Type B pancreatic cell (in vitro differentiated cells): Measurements from ENCODE around the gene OTP. TPM values are rescaled to one million over a fixed set of nuclear protein-coding genes. Genes with fewer than 3 reads are reported as not detected.

Experiments
- DNase-seq: peaks from one replicate; pipeline ENCODE4 v3.0.0; 2021; ENCODE audit warnings: mixed read lengths; ENCODE audit not compliant: unreplicated experiment; ENCODE audit errors: extremely low spot score
- H3K27ac Mint-ChIP-seq: 2 replicates; pipeline ENCODE4 v1.8.0; 2021; ENCODE audit warnings: mild to moderate bottlenecking, mixed read lengths
- H3K27me3 Mint-ChIP-seq: 2 replicates; pipeline ENCODE4 v1.8.0; 2021; ENCODE audit warnings: mixed read lengths
- H3K36me3 Mint-ChIP-seq: 2 replicates; pipeline ENCODE4 v1.8.0; 2021; ENCODE audit warnings: mixed read lengths
- H3K4me1 Mint-ChIP-seq: one replicate; pipeline ENCODE4 v1.8.0; 2021; ENCODE audit warnings: mixed read lengths; ENCODE audit not compliant: unreplicated experiment
- H3K4me3 Mint-ChIP-seq: 2 replicates; pipeline ENCODE4 v1.8.0; 2021; ENCODE audit warnings: mild to moderate bottlenecking, mixed read lengths
- H3K9me3 Mint-ChIP-seq: 2 replicates; pipeline ENCODE4 v1.8.0; 2021; ENCODE audit warnings: mixed read lengths
- total RNA-seq: library from RNA; stranded (reverse); gene quantifications from 2 replicates; pipeline ENCODE4 v1.2.1, GENCODE V29; 2021; ENCODE audit warnings: low replicate concordance
- TF ChIP-seq, protein P1 (sequence below): fragments of 200-600 bp; sonication (generic); conservative IDR thresholded peaks from 2 replicates; pipeline ENCODE4 v1.5.0; 2021; ENCODE audit warnings: antibody characterized with exemption, mild to moderate bottlenecking

Gene OTP
- total RNA-seq, 1 donor from 2014 or later: 0.17 TPM

DNA sequence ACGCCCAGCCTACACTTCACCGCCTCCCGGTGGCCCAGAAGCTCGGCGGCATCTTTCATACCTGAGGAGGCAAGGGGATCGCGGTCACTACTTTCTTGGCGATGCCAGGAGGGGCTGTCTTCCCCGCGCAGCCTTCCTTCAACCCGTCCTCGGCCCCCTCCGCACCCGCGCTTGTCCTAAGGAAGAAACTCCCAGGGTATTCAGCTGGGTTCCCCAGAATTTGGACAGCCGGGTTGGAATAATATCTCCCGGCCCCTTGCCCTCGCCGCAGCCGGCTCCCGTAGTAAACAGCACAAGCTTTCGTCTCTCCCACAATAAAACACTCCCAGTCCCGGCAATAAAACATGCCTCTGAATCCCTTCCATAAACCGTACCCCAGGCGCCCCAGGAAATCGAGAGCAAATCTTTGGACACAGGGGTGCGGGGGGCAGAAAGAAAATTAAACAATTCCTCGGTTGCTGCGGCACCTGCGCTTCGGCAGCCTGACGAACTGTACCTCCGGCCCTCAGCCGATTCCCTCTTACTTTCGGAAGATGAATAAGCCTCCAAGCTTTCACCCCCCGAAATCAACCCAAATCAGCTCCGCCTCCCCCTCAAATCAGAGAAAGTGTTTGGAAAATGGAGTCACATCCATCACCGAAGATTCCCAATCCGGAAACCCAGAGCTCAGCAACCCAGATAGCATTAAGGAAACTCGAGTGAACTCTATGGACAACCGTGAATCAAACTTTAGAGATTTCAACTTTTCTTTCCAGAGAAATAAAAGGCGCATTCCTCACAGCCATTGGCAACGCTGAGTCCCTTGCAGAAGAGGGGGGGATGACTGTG is 1.1 kb downstream of the OTP start:
- Mint-ChIP-seq H3K27ac (peak overlapping the region; percentile 20), H3K4me1 (no peaks in the 10 kb centered on the region), H3K36me3 (no peaks in the 10 kb centered on the region), H3K27me3 (peaks cover 97% of the 10 kb centered on the region), H3K4me3 (peak overlapping the region; percentile 11), H3K9me3 (no peaks in the 10 kb centered on the region)
- TF ChIP-seq, protein P1, sequence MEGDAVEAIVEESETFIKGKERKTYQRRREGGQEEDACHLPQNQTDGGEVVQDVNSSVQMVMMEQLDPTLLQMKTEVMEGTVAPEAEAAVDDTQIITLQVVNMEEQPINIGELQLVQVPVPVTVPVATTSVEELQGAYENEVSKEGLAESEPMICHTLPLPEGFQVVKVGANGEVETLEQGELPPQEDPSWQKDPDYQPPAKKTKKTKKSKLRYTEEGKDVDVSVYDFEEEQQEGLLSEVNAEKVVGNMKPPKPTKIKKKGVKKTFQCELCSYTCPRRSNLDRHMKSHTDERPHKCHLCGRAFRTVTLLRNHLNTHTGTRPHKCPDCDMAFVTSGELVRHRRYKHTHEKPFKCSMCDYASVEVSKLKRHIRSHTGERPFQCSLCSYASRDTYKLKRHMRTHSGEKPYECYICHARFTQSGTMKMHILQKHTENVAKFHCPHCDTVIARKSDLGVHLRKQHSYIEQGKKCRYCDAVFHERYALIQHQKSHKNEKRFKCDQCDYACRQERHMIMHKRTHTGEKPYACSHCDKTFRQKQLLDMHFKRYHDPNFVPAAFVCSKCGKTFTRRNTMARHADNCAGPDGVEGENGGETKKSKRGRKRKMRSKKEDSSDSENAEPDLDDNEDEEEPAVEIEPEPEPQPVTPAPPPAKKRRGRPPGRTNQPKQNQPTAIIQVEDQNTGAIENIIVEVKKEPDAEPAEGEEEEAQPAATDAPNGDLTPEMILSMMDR: no peak
- DNase-seq: no peak

DNA sequence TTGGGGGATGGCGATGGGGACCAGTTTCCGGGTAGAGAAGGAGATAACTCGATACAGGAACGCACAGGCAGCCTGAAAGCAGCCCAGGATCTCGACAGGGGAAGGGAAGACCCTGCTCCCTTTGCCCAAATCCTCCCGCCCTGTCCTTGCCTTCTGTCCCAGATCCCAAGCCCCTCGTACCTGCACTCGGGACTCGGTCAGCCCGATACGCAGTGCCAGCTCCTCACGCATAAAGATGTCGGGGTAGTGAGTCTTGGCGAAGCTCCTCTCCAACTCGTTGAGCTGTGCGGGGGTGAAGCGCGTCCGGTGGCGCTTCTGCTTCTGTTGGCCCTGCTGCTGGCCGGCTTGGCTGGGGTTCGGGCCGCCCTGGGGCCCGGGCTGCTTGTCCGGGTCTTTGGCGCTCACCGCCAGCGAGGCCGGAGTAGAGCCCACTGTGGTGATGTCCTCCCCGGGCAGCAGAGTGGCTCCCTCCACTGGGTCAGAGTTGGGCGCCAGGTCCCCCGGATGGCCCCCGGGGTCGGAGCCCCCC is 1.8 kb downstream of the OTP start:
- H3K9me3 Mint-ChIP-seq: no peaks in the 10 kb centered on the region
- peak; percentile 68 for DNase-seq
- H3K27ac Mint-ChIP-seq: no peak overlapping the region
- no peak overlapping the region for H3K4me3 Mint-ChIP-seq
- peaks cover 97% of the 10 kb centered on the region for H3K27me3 Mint-ChIP-seq
- H3K4me1 Mint-ChIP-seq: no peaks in the 10 kb centered on the region
- H3K36me3 Mint-ChIP-seq: no peaks in the 10 kb centered on the region
- TF ChIP-seq, protein P1: no peak

DNA sequence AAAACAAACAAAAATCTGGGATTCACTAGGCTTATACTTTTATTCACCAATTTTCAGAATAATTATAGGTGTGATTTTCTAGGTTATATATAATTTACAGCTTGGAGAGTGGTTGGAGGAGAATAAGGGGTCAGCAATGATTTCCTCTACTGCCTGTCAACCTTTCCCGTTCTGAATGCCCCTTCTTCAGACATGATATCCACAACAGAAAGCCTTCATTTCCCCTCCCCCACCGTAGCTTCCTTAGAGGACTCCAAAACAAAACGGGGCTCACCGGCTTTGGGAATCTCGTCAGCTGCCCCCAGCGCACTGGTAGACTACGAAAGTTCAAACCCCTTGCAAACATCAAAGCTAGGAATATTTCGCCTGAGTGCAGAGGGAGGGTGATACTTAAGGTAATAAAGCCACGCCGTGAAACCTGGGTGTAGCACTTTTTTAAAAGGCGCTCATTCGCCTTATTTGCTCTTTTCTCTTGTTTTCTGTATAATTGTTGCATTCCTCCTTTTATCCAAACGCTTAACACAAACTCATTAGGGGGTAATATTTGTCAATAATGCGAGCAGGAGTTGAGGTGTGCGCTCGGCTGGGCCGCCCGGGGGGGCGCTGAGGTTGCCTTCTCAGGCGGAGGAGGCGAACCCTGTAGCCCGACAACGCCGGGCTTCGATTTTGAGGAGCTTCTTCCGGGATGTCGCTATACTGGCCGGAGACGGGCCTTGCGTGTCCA is 2.4 kb downstream of the OTP start:
- Mint-ChIP-seq H3K27me3 (peaks cover 97% of the 10 kb centered on the region), H3K36me3 (no peaks in the 10 kb centered on the region), H3K4me3 (no peak overlapping the region), H3K9me3 (no peaks in the 10 kb centered on the region), H3K4me1 (peaks cover 3% of the 10 kb centered on the region), H3K27ac (no peak overlapping the region)
- TF ChIP-seq, protein P1: no peak
- DNase-seq: no peak

DNA sequence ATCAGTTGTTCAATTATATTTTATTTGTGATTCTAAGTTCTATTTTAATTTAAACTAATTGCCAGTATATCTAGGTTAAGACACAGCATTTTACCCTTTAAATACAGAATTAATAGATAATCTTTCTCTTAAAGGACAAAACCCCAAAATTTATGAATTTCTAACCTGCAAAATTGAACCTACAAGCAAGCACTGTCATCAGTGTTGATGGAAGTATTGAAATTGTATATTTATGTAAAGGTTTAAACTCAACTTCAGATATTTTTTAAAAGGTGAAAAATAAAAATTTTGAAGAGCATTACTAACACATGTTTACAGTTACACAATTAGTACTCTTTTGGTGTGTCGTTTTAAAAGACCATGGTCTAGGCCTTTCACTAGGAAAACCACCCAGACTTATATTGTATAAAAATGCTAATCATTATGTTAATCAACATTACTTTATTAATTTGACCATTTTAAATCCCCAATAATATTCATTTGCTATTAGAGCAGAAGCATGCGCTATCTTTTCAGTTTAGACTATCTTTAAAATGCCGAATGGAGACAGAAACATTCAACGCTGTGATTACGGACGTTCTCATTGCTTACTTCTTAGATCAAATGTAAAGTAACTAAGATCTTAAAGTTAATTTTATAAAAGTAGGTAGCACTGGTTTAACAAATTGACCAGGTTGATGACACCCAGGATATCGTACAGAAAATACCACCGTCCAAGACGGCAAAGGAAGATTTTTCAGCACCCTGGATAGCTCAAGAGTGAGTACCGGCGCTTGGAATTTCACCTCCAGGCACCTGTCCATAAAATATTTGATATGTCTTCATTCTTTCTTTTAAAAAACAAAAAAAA is 3.2 kb downstream of the OTP start:
- no peak overlapping the region for H3K27ac Mint-ChIP-seq
- DNase-seq: no peak
- H3K36me3 Mint-ChIP-seq: no peaks in the 10 kb centered on the region
- H3K27me3 Mint-ChIP-seq: peaks cover 97% of the 10 kb centered on the region
- no peaks in the 10 kb centered on the region for H3K9me3 Mint-ChIP-seq
- H3K4me3 Mint-ChIP-seq: no peak overlapping the region
- TF ChIP-seq, protein P1: no peak
- H3K4me1 Mint-ChIP-seq: peaks cover 7% of the 10 kb centered on the region

DNA sequence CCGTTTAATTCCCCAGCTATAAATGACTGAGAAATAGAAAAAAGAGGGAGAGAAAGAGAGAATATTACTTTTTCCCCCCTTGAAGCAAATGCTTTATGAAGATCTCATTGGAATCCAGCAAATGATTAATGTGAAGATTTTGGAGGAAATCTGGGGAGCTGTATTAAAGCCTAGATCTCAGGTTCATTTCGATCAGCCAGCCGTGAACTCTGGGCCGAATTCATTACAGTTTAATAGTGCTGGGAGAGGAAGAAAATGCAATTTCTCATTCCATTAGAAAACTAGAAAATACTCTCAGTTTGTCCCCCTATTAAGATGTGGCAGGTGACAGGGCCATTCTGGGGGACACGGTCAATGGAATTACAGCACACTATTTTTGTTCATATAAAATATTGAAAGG is 4.8 kb downstream of the OTP start:
- H3K9me3 Mint-ChIP-seq: no peaks in the 10 kb centered on the region
- H3K4me3 Mint-ChIP-seq: no peak overlapping the region
- H3K27me3 Mint-ChIP-seq: peaks cover 96% of the 10 kb centered on the region
- H3K27ac Mint-ChIP-seq: no peak overlapping the region
- H3K36me3 Mint-ChIP-seq: no peaks in the 10 kb centered on the region
- peaks cover 11% of the 10 kb centered on the region for H3K4me1 Mint-ChIP-seq
- TF ChIP-seq, protein P1: no peak
- DNase-seq: no peak
